Endothelial cell of umbilical vein (primary cell): ENCODE measurements around the gene RFC3. TPM values are rescaled to one million over a fixed set of nuclear protein-coding genes. Genes with fewer than 3 reads are reported as not detected.

Experiments used
- BruUV-seq: library from RNA; stranded (reverse); fragments of 400-500 nt; replicated peaks from 2 replicates; lab custom pipeline; 2021; lab: Mats Ljungman, UMichigan
- CTCF ChIA-PET: fragments of 300-600, 350-600 bp; sonication (Branson Sonifier 250); formaldehyde crosslinking; loops from one replicate; lab custom pipeline; 2021; ENCODE audit warnings: antibody characterized with exemption, inconsistent platforms; lab: Charles Lee
- POLR2A ChIA-PET: fragments of 300-600, 350-600 bp; sonication (Branson Sonifier 250); formaldehyde crosslinking; loops from one replicate; lab custom pipeline; 2021; ENCODE audit warnings: antibody characterized with exemption, inconsistent platforms; lab: Charles Lee
- DNase-seq: peaks from one replicate; pipeline ENCODE4 v3.0.0-alpha.2; 2011; ENCODE audit warnings: low read depth, low spot score
- FAIRE-seq: peaks from 2 replicates; lab custom pipeline; 2011; peaks lifted over from hg19 to GRCh38; lab: Jason Lieb, UNC
- H2AFZ ChIP-seq: 2 replicates; pipeline ENCODE4 v1.6.0; 2012; ENCODE audit warnings: low read depth, low read length, control low read depth, inconsistent platforms
- H3K27ac ChIP-seq: 2 replicates; pipeline ENCODE4 v1.5.1; 2011; ENCODE audit warnings: low read depth, mild to moderate bottlenecking, control low read depth, low read length, moderate library complexity; ENCODE audit not compliant: insufficient read depth
- H3K27me3 ChIP-seq, 2 experiments: 2 replicates each; pipeline versions ENCODE4 v1.6.0 to v1.6.1; 2011; ENCODE audit warnings: low read length in 2 of 2, mixed read lengths in 1 of 2; ENCODE audit not compliant: control insufficient read depth in 2 of 2, insufficient read depth in 2 of 2
- H3K36me3 ChIP-seq, 2 experiments: 2 replicates in 1 of 2; 3 replicates in 1 of 2; pipeline ENCODE4 v1.5.1; 2011; ENCODE audit warnings: low read length in 2 of 2, mild to moderate bottlenecking in 1 of 2, moderate library complexity in 1 of 2; ENCODE audit not compliant: control insufficient read depth in 2 of 2, insufficient read depth in 2 of 2; ENCODE audit errors: extremely low read depth in 1 of 2
- H3K4me1 ChIP-seq: 3 replicates; pipeline ENCODE4 v1.5.1; 2011; ENCODE audit warnings: mild to moderate bottlenecking, low read length; ENCODE audit not compliant: control insufficient read depth, insufficient read depth; ENCODE audit errors: extremely low read depth
- H3K4me2 ChIP-seq: 2 replicates; pipeline ENCODE4 v1.6.1; 2011; ENCODE audit warnings: low read length, control low read depth, mixed read lengths; ENCODE audit not compliant: insufficient read depth
- H3K4me3 ChIP-seq, 3 experiments: fragments of 200-600 bp in 1 of 3; sonication (generic), shearing (Covaris generic) in 1 of 3; replicated peaks in 1 of 3; 2 replicates each; pipeline ENCODE4 v1.5.1; 2011 to 2016; ENCODE audit warnings: control low read depth in 3 of 3, low read length in 3 of 3, mild to moderate bottlenecking in 2 of 3, inconsistent platforms in 1 of 3, low read depth in 1 of 3, moderate library complexity in 1 of 3; ENCODE audit not compliant: insufficient read depth in 1 of 3
- H3K79me2 ChIP-seq: 2 replicates; pipeline ENCODE4 v1.6.0; 2012; ENCODE audit warnings: low read length, inconsistent platforms; ENCODE audit not compliant: control insufficient read depth, insufficient read depth
- H3K9ac ChIP-seq: replicated peaks from 2 replicates; pipeline ENCODE3; 2011; ENCODE audit warnings: low read length, control low read depth; ENCODE audit not compliant: insufficient read depth; ENCODE audit errors: extremely low read depth
- H3K9me1 ChIP-seq: replicated peaks from 3 replicates; pipeline ENCODE4 v1.6.0; 2011; ENCODE audit warnings: mild to moderate bottlenecking, low read length; ENCODE audit not compliant: control insufficient read depth, insufficient read depth; ENCODE audit errors: extremely low read depth
- H3K9me3 ChIP-seq: replicated peaks from 2 replicates; pipeline ENCODE4 v1.5.1; 2012; ENCODE audit warnings: low read length, inconsistent platforms; ENCODE audit not compliant: control insufficient read depth, insufficient read depth
- H4K20me1 ChIP-seq: replicated peaks from 2 replicates; pipeline ENCODE3; 2011; ENCODE audit warnings: mild to moderate bottlenecking, low read length; ENCODE audit not compliant: control insufficient read depth, insufficient read depth; ENCODE audit errors: extremely low read depth
- CTCF ChIP-seq, 2 donors: IDR thresholded peaks; 1 replicate in 1 of 2; 2 replicates in 1 of 2; pipeline ENCODE4 v1.5.1; 2011; ENCODE audit warnings: low read length in 2 of 2, mild to moderate bottlenecking in 2 of 2, moderate library complexity in 2 of 2, control low read depth in 1 of 2, inconsistent platforms in 1 of 2, low read depth in 1 of 2; ENCODE audit not compliant: insufficient read depth in 1 of 2; ENCODE audit errors: extremely low read depth in 1 of 2
- FOS ChIP-seq: IDR thresholded peaks from 2 replicates; pipeline ENCODE4 v1.6.1; 2011; ENCODE audit warnings: mild to moderate bottlenecking, low read length, moderate library complexity, borderline replicate concordance; ENCODE audit not compliant: insufficient read depth
- GATA2 ChIP-seq: IDR thresholded peaks from 2 replicates; pipeline ENCODE4 v1.7.0; 2011; ENCODE audit warnings: low read depth, mild to moderate bottlenecking, moderate library complexity, mixed read lengths, low read length; ENCODE audit not compliant: insufficient read length, insufficient read depth
- MYC ChIP-seq: IDR thresholded peaks from one replicate; pipeline ENCODE4 v1.6.1; 2011; ENCODE audit warnings: mild to moderate bottlenecking, low read depth, low read length
- POLR2AphosphoS5 ChIP-seq: IDR thresholded peaks from 2 replicates; pipeline ENCODE4 v1.6.1; 2012; ENCODE audit warnings: low read depth, mild to moderate bottlenecking, control low read depth, low read length, moderate library complexity; ENCODE audit not compliant: insufficient read depth
- dilution Hi-C: fragments of 300-500 bp; cut with MboI; formaldehyde crosslinking; loops from one replicate; pipeline ENCODE4 v1.15.0; 2019; ENCODE audit warnings: low sequenced_read_pairs; ENCODE audit not compliant: extremely low pct_ligation_motif_present
- intact Hi-C: fragments of 100-400 bp; cut with micrococcal nuclease; formaldehyde crosslinking; loops from one replicate; pipeline ENCODE4 v1.10.0; 2022
- polyA plus RNA-seq, 4 experiments: library from polyadenylated mRNA; depleted of rRNA in 3 of 4; stranded (reverse) in 3 of 4; unstranded in 1 of 4; fragments of >200 nt; gene quantifications; 2 replicates each; pipeline versions ENCODE4 v1.2.1 to v1.2.3, GENCODE V29; 2011 to 2012; ENCODE audit warnings: missing spikeins in 1 of 4
- total RNA-seq: library from RNA; stranded (reverse); gene quantifications from 2 replicates; pipeline ENCODE4 v1.2.3, GENCODE V29; 2021

Gene RFC3
- total and polyA plus RNA-seq, 2 donors (not counting 3 experiments of a cell fraction or from before 2014, with no cell fraction given), result 7.3 to 17.9 TPM

GRCh38 chr13:33849211-33849610, 31.3 kb downstream of the RFC3 start:
- CTCF ChIA-PET, result interaction anchor here (0.7 to 1.7 kb wide), 5 partner anchors 8 to 49 kb away, joined by 3 to 6 read pairs (median 3); no protein-coding TSS in a partner anchor

More at GRCh38 chr13:33849211-33849610, 31.3 kb downstream of the RFC3 start:
- no peaks in the 10 kb centered on the region for H3K4me1 ChIP-seq
- no peak overlapping the region for H3K4me2 ChIP-seq
- H4K20me1 ChIP-seq, result no peaks in the 10 kb centered on the region
- no peaks in the 10 kb centered on the region for H3K79me2 ChIP-seq
- dilution Hi-C loops, result no loop called here
- TF ChIP-seq GATA2 (no peak), MYC (no peak), CTCF (IDR thresholded peaks at IDR 0.05; ENCODE audit: extremely low read depth in 1 of 2, insufficient read depth in 1 of 2, low read depth in 1 of 2, low read length in 2 of 2) (no peak), FOS (no peak), POLR2AphosphoS5 (no peak)
- FAIRE-seq (no peak), DNase-seq (no peak)
- no TSS peak for BruUV-seq
- POLR2A ChIA-PET, result no interaction called here
- no peaks in the 10 kb centered on the region for H3K9me3 ChIP-seq
- H3K4me3 ChIP-seq, result no peak overlapping the region
- H3K27me3 ChIP-seq, result no peaks in the 10 kb centered on the region
- intact Hi-C loops, result no loop called here
- no peak overlapping the region for H2AFZ ChIP-seq
- no peaks in the 10 kb centered on the region for H3K36me3 ChIP-seq
- no peak overlapping the region for H3K9ac ChIP-seq
- no peak overlapping the region for H3K27ac ChIP-seq
- H3K9me1 ChIP-seq, result no peaks in the 10 kb centered on the region
